Uterus (tissue), 2 donors: ENCODE results near the gene AK4.

Experiments used
- CTCF ChIP-seq, 4 experiments: fragments of 200-600 bp in 2 of 4; fragments of 450-650 bp in 2 of 4; sonication (generic) in 2 of 4; IDR thresholded peaks; one replicate each; pipeline ENCODE4 v1.5.1; 2016 to 2019; ENCODE audit warnings: antibody characterized with exemption in 4 of 4, mild to moderate bottlenecking in 2 of 4, moderate library complexity in 1 of 4
- POLR2A ChIP-seq, 2 donors: fragments of 450-650 bp; IDR thresholded peaks; one replicate each; pipeline ENCODE4 v1.6.1; 2016; ENCODE audit warnings: antibody characterized with exemption in 2 of 2, mild to moderate bottlenecking in 1 of 2, moderate library complexity in 1 of 2

DNA sequence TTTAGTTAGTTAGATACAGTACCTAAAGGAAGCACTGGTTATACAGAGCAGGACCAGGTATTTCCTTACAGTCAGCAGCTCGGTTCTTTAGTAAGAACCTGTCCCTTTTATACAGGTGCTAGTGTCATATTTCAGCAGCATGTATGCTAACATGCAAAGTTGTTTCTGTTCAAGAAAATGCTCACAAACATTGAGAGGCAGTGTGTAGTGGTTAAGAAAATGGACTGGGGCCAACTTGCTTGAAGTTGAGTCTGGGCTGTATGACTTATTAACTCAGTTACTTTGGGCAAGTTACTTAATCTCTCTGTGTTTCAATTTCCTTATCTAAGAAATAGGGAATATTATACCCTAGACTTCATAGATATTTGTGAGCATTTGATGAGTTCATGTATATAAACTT, 31.1 kb downstream of the AK4 start:
- TF ChIP-seq CTCF (IDR thresholded peaks at IDR 0.05): no peak
- TF ChIP-seq POLR2A (IDR thresholded peaks at IDR 0.05): no peak
